Islet precursor cell (in vitro differentiated cells): Measurements from ENCODE around the gene HMGXB4.

Experiments
- DNase-seq: peaks from one replicate; pipeline ENCODE4 v3.0.0-alpha.2; 2018

The HMGXB4 gene

GRCh38 chr22:35258191-35258988 lies 1.1 kb downstream of the HMGXB4 start:
- peak; percentile 67 for DNase-seq

- no peak for DNase-seq
Observed at GRCh38 chr22:35264986-35265385, 7.7 kb downstream of the HMGXB4 start.

GRCh38 chr22:35266277-35266676 lies 9.0 kb downstream of the HMGXB4 start:
- DNase-seq = no peak

GRCh38 chr22:35269630-35270029 lies 12.3 kb downstream of the HMGXB4 start:
- DNase-seq = no peak

GRCh38 chr22:35274154-35274871 lies 17.0 kb downstream of the HMGXB4 start:
- DNase-seq = no peak

GRCh38 chr22:35275580-35275979 lies 18.3 kb downstream of the HMGXB4 start:
- no peak for DNase-seq

- no peak for DNase-seq
Observed at GRCh38 chr22:35276019-35276418, 18.7 kb downstream of the HMGXB4 start.

- DNase-seq = no peak
Observed at GRCh38 chr22:35288116-35288515, 30.8 kb downstream of the HMGXB4 start.

GRCh38 chr22:35292786-35293185 lies 35.5 kb downstream of the HMGXB4 start:
- DNase-seq = no peak

GRCh38 chr22:35296051-35296450 lies 38.8 kb downstream of the HMGXB4 start:
- no peak for DNase-seq

- DNase-seq = no peak
Observed at GRCh38 chr22:35299217-35299672, 42.0 kb downstream of the HMGXB4 start.

GRCh38 chr22:35299673-35300499 lies 42.6 kb downstream of the HMGXB4 start, which contains the start of gene TOM1:
TSS of gene TOM1 (plus strand) at chr22:35299894. CDS start at chr22:35299929, 35 bp downstream.
- peak; percentile 99 for DNase-seq

GRCh38 chr22:35301372-35301874 lies 44.1 kb downstream of the HMGXB4 start:
- DNase-seq = no peak

- no peak for DNase-seq
Observed at GRCh38 chr22:35303029-35303624, 45.8 kb downstream of the HMGXB4 start.

GRCh38 chr22:35305525-35306070 lies 48.3 kb downstream of the HMGXB4 start:
- DNase-seq = no peak

GRCh38 chr22:35306350-35306967 lies 49.2 kb downstream of the HMGXB4 start:
- no peak for DNase-seq

- DNase-seq = no peak
Observed at GRCh38 chr22:35307372-35307771, 50.1 kb downstream of the HMGXB4 start.

- no peak for DNase-seq
Observed at GRCh38 chr22:35307892-35308291, 50.6 kb downstream of the HMGXB4 start.

- no peak for DNase-seq
Observed at GRCh38 chr22:35308480-35309021, 51.3 kb downstream of the HMGXB4 start.

- DNase-seq = no peak
Observed at GRCh38 chr22:35310556-35311550, 53.6 kb downstream of the HMGXB4 start.
